Measurements from ENCODE around the gene ZNF135.

The ZNF135 gene

DNA sequence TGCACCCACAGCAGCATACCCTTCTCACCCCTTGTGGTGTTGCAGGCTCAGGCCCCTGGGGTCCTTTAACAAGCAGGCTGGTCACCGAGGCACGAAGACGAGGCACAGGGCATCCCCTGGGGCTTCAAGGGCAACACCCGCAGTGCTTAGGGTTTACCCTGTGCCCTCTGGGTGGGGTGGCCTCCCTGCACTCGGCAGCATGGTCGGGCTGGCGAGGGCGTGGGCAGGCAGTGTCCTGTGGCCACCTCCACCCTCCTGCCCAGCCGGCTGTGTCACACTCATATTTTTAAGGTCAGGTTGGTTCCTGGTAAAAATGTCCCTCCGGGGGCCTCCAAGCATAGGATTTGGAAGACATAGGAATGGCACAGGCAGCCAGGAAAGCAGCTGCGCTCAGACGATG, 11.4 kb upstream of the ZNF135 start:
- H3K27ac ChIP-seq: no peak overlapping the region
- TF ChIP-seq, protein P1, sequence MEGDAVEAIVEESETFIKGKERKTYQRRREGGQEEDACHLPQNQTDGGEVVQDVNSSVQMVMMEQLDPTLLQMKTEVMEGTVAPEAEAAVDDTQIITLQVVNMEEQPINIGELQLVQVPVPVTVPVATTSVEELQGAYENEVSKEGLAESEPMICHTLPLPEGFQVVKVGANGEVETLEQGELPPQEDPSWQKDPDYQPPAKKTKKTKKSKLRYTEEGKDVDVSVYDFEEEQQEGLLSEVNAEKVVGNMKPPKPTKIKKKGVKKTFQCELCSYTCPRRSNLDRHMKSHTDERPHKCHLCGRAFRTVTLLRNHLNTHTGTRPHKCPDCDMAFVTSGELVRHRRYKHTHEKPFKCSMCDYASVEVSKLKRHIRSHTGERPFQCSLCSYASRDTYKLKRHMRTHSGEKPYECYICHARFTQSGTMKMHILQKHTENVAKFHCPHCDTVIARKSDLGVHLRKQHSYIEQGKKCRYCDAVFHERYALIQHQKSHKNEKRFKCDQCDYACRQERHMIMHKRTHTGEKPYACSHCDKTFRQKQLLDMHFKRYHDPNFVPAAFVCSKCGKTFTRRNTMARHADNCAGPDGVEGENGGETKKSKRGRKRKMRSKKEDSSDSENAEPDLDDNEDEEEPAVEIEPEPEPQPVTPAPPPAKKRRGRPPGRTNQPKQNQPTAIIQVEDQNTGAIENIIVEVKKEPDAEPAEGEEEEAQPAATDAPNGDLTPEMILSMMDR (conservative IDR thresholded peaks at IDR 0.05): no peak
- TF ChIP-seq ZFX (IDR thresholded peaks at IDR 0.05): no peak

DNA sequence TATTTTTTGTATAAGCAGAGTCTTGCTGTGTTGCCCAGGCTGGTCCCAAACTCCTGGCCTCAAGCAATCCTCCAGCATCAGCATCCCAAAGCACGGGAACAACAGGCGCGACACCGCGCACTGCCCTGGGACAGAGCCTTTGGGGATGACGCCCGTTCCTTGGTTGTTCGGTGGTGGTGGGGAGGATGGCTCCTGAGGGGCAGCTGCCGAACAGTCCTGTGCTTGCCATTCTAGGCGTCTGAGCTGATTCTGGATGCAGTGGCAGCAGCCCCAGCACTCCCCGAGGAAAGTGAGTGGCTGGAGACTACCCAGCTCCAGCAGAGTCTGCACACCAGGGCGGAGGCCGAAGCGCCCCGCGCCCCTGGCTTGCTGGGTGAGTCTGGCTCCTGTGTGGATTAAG, 6.8 kb upstream of the ZNF135 start:
- H3K27ac ChIP-seq: no peak overlapping the region
- TF ChIP-seq, protein P1 (conservative IDR thresholded peaks at IDR 0.05): no peak
- TF ChIP-seq ZFX (IDR thresholded peaks at IDR 0.05): no peak

DNA sequence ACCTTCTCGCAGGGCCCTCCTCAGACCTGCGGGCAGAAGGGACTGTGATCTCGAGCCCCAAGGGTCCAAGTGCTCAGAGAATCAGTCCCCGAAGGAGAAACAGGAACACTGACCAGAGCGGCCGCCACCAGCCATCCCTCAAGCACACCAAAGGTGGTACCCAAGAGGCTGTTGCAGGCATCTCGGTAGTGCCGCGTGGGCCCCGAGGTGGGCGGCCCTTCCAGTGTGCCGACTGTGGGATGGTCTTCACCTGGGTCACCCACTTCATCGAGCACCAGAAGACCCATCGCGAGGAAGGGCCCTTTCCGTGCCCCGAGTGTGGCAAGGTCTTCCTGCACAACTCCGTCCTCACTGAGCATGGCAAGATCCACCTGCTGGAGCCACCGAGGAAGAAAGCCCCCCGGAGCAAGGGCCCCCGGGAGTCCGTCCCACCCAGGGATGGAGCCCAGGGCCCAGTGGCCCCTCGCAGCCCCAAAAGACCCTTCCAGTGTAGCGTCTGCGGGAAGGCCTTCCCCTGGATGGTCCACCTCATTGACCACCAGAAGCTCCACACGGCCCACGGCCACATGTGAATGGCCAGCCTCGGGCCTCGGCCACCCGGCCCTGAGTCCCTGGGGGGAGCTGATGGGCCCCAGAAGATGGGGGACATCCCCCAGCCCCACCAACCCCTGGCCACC, 5.5 kb upstream of the ZNF135 start:
- H3K27ac ChIP-seq: no peak overlapping the region
- TF ChIP-seq, protein P1 (conservative IDR thresholded peaks at IDR 0.05): no peak

DNA sequence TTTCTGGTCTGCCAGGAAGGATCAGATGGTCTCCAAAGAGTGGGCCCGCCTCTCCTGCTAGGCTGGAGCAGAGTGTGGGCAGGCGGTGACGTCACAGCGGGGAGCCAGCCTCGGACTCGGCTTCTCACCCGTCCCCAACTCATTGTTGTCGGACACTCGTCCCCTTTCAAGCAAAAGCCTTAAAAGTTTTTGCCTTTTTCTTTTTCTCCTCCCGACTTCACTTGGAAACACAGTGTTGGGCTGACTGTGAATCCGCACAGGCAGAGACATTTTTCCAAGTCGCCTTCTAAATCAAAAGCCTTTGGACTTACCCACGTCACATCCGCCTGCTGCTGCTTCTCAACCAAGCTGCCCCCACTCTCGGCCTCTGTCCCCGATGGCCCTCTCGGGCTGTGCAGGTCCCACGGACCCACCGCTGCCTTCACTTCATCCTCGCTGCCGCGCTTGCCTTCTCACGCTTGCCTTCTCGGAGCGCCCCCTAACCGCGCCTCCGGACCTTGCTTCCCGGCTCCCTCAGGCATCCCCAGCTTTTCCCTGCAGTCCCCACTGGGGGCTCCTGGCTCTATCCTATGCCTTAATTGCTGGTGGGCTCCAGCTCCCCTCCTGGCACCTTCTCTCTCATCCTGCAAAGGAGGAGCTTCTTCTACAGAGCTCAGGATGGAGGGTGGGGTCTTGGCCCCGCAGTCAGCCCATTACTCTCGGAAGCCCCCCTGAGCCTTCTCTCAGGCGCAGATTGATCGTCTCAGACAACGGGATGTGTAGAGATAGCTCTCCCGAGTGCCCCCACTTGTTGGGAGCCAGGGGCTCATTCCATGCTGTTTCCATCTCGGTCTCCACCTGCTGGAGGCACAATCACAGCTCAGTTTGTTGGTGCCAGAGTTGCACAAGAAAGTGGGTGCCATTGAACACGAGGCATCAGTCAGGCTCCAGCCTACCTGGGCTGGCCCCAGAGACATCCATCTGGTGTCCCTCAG, 3.9 kb upstream of the ZNF135 start:
- no peak for TF ChIP-seq ZFX (IDR thresholded peaks at IDR 0.05)
- TF ChIP-seq, protein P1 (conservative IDR thresholded peaks at IDR 0.05): no peak
- no peak overlapping the region for H3K27ac ChIP-seq

DNA sequence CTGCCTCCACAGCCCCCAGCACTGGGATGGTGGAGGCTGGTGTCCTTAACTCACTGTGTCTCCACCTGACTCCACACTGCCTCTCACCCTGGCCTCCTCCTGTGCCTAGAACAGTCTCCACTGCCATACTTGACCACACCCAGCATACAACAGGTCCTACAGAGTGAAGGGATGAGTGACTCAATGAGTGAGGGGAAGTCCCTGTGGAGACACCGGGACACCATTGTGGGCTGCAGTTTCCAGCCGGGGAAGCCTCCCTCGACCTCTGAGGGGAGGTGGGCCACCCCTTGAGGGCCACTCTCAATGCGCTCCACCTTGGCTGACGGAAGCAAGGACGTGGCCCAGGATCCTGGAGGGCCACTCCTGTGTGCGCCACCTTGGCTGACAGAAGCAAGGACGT, 2.8 kb upstream of the ZNF135 start:
- no peak overlapping the region for H3K27ac ChIP-seq
- TF ChIP-seq ZFX (IDR thresholded peaks at IDR 0.05): no peak
- TF ChIP-seq, protein P1 (conservative IDR thresholded peaks at IDR 0.05): no peak

DNA sequence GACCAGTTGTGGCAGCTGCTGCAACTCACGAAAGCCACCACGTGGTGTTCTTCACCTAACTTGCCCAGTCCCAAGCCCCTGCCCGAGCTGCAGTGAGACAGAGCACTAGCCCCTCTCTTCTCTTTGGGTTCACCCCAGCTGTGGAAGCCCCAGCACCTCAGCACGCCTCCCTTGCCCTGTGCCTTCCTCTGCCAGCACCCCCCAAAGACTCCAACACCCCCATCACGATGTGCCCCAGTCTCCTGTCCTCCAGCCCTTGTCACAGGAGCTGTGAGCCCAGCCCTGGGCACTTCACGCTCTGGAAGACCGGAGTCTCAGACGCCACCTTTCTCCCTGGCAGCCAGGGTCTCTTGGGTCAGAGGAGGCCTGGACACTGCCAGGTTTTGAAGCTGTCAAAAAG, 2.2 kb upstream of the ZNF135 start:
- TF ChIP-seq, protein P1 (conservative IDR thresholded peaks at IDR 0.05): no peak
- TF ChIP-seq ZFX (IDR thresholded peaks at IDR 0.05): no peak
- H3K27ac ChIP-seq: no peak overlapping the region

DNA sequence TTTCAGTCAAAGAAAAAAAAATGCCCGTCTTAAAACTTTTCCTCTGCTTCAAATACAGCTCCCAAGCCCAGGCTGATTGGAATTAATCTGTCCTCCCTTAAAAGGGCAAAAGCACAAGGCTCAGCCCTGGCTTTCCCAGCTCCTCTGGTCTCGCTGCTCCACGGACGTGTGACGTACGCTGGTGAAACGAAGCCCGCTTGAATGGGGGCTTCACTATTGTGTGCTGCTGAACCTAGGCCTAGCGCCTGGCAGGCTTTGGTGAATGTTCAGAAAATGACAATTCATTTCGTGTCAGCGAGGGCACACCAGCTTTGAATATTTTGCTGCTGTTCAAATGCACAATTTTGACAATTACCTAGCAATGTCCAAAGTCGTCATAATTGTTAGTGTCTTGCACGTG, 615 bp upstream of the ZNF135 start:
- no peak overlapping the region for H3K27ac ChIP-seq
- TF ChIP-seq, protein P1 (conservative IDR thresholded peaks at IDR 0.05): no peak
- TF ChIP-seq ZFX (IDR thresholded peaks at IDR 0.05): no peak
